NCI-H146 (cell line): ENCODE results near the gene BACE1.
"Not testable (repeated sequence)": the region's sequence is repeated elsewhere in the genome, so short reads cannot be mapped to it uniquely, and the experiment has no call there.

Experiments
- DNase-seq: peaks from one replicate; lab custom pipeline; 2025; lab: John Stamatoyannopoulos, UW

The BACE1 gene

DNA sequence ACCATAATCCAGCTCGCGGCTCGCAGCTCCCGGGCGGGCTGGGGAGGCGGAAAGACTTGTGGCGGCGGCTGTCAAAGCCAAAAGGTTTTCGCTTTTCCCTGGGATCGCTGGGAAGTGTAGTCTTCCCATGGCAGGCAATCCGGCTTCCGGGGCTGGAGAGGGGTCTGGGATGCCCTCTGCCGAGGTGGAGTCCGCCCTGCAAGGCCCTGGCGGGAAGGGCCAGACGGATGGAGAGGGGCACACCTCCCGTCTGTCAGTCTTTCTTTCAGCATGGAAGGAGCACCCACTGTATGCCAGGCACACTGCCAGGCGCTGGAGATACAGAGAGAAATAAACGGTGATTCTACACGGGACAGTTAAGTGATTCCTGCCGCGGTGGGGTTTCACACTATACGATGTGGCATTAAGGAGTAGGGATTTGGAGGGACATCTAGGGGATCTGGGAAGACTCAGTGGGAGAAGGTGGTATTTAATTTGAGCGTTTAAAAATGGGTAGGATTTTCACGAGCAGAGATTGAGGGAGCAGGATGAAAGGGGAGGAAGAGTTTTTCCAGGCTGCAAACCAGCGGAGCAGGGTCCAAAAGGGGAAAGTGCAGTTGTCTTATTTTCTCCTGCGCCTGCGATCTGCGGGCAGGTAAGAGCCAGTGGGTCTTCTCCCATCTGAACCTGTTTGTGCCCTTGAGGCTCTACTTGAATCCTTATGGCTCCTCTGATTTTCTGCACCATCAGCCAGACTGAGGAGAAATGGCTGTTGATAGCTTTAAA is at the start of gene BACE1:
Gene BACE1, minus strand, starts transcription at position 60 of the 765 bp plus-strand sequence. CDS start 461 bp downstream, outside the sequence.
- DNase-seq, result peak; percentile 92

DNA sequence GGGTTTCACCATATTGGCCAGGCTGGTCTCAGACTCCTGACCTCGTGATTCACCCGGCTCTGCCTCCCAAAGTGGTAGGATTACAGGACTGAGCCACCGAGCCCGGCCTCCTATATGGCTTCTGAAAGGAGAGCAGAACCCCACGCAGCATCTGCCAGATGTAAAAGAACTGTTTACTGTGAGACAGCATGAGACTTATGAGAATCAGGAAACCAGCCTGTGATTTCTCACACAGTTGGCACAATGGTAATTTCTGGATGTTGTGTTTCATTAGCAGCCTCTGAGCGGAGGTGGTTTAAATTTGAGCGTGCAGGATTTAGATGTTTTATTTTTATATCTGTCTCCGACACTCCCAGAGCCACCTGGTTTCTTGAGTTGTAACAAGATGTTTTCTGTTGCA is 45.4 kb upstream of the BACE1 start:
- DNase-seq, result no peak

DNA sequence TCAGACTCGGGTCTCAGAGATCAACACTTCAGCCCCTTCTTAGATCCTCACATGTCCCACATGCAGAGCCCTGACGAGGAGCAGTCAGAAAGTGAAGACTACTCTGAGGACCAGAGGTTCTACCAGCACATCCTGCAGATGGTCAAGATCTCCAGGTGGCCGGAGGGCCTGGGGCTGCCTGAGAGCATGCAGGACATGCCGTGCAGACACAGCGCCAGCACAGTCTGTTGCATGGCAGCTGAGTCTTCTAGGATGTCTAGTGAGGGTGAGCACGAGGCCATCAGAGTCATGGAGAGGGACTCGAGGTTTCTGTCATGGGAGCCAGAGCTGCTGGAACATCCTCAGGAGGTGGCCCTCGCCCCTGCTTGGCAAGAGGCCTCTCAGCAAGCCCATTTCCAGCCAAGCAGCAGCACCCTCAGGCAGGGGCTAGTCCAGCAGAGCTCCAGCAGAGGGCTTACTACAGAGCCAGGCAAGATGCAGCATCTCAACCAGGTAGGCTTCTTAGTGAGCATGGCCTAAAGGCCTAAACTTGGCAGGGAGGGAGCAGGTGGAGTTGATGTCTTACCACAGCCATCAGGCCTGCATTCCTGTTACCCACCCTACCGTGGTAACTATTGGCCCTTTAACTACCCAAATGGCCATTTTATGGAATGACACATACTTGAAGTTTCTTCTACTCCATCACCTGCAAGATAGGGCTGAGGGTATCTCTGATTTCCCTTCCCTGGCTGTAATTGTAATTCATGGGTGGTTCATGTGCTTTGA is 40.3 kb upstream of the BACE1 start:
- DNase-seq, result no peak

DNA sequence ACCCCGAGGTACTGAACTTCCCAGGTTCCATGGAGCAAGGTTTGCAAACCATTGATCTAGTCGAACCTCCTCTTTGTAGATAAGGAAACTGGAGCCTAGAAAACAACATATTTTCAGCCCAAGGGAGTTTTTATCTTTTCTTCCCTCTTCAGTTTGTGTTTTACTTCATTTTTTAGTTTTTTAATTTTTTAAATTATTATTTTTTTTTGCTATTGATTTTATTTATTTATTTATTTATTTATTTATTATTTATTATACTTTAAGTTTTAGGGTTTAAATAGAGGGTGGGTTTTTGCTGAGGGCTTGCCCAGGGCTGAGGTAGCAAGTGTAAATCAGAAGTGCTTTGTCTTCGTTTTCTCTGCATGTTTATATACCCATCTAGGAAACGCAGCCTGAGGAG is 38.5 kb upstream of the BACE1 start:
- DNase-seq, result no peak

DNA sequence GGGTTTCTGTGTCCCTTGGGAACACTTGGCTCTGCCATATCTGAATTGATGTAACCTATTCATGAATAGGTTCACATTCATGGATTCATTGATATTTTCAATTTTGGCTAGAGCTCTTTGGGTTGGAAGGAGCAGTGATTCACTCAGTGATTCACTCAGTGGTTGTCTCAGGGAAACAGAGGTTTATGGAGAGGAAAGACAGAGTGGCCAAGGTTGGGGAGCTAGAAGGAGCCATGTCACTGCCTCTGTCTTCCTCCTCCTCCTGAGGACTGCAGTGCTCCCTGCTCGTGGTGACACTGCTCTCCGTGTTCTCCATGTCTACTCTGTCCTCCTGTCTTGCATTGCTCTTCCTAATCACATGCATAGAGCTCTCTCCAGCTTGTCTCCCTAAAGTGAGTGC is 29.0 kb upstream of the BACE1 start:
- no peak for DNase-seq

DNA sequence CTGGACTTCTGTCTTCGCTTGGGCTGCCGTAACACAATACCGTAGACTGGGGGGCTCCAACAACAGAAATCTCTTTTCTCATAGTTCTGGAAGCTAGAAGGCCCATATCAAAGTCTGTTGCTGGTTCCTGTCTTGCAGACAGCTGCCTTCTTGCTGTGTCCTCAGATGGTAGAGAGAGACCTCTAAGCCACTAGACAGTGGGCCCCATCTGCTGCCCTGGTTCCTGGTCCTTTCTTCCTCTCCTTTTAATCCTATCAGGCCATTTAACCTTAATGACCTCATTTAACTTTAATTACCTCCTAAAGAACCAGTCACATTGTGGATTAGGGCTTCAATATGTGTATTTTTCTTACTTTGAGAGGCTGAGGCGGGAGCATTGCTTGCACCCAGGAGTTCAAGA is 21.0 kb upstream of the BACE1 start:
- no peak for DNase-seq

DNA sequence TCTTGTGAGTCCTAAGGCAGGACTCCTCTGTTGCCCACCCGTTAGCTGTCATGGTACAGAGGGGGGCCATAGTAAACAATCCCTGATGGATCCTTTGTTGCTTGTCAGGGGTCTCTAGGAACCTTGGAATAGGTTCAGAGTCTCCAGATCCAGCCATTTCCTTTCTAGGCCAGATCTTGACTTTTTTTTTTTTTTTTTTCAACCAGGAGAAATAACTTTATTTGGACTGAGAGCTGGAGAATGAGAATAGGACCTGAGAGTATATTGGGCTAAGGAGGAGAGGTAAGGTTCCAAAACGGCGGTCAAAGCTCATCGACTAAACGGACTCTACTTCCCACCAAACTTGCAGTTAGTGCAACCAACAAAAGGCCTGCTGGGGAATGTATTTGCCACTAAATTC is 19.3 kb upstream of the BACE1 start:
- DNase-seq, result no peak

DNA sequence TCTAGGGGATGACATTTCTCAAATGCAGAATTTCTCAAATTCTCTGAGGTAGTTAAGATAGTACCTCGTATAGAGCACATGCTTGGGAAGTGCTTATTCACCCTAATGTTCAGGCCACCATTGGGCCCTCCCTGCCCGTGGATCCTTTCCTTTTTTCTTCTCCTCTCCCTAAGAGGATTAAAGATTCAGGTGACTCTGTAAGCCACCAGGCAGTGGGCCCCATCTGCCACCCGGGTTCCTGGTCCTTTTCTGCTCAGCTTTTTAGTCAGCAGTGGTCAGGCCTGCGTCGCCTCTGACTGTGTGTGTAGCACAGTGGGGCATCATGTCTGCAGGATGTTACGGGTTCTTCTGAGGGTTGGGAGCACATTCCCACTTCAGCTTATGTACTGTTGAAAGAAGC is 18.8 kb upstream of the BACE1 start:
- DNase-seq, result no peak

DNA sequence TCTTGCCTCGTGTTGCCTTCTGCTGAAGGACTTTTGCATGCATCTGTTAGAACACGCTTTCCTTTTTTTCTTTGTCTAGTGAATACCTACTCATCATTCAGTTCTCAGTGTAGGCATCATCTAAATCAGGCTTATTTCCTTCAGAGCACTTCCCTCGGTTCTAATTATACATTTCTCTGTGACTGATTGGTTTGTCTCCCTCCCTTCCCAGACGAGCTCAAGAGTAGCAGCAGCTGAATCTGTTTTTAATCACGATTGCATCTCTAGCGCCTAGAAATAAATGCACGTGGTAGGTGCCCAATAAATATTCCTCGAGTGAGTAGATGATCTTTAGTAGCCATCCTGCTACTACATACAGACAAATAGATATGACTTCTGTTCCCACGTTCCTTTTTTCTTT is 17.9 kb upstream of the BACE1 start:
- no peak for DNase-seq

DNA sequence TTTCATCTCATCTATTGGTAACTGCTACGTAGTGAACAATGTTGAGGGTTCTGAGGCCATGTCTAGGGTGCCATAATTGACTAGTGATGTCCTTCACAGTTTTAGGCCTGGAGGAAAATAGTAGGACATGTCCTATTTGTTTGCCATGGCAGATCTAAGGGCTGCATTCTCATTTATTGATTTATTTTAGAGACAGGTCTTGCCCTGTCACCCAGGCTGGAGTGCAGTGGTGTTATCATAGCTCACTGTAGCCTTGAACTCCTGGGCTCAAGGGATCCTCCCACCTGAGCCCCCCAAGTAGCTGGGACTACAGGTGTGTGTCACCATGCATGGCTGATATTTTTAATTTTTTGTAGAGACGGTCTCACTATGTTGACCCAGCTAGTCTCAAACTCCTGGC is 16.8 kb upstream of the BACE1 start:
- no peak for DNase-seq

DNA sequence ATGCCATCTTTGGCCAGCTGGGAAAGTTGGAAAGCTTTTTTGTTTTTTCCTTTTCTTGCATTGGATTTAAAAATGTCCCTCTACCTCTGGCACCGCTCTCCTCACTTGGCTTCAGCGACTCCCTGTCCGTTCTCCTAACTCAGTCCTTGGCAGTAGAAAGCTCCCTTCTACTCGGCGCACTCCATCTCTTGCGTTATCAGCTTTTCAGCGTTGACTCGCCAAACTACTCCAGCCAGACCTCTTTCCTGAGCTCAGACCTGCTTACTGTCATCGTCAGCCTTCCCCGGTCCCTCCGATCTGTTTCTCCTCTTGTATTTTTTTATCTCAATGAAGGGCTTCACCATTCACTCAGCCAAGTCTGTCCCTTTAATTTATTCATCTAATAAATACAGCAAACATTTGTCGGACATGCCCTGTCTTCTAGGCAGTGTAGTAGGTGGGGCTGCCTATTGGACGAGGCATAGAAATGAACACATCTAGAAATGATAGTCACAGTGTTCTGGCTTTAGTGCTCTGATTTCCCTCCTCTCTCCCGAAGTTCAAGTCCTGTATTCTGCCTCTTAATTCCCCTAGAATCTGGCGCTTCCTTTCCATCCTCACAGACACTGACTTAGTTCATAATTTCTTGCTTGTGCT is 12.4 kb upstream of the BACE1 start:
- peak; percentile 27 for DNase-seq

DNA sequence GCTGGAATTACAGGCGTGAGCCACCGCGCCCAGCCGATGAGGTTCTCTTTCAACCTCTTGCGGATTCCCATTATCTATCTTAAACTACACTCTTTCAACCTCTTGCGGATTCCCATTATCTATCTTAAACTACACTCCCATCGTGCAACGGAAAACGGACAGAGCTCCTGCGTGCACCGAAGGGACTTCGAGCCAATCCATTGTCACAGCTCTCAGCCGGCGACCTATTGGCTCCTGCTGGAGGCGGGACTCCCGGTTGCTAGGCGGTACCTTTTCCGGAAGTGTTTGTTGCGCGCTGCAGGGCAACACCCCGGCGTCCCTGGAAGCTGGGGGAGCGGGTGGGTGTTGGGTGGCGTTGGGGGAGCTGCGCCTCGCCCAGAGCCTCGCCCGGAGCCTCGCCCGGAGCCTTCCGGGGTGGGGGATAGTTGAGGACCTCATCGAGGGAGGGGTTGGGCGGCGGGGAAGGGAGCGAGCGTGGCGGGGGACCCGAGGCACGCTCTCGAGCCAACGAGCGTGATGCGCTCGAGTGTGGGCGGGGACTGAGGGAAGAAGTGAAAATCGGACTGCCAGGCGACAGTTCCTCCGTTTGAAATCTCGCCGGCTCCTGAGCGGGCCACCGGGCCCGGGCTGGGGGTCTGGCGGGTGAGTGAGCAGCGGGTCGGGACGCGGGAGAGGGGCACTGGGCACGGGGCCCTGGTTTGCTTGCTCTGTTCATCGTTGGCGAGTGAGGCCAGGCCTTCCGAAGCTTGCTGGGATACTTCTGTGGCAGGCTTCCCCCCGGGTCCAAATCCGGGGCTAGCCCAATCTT is 11.7 kb upstream of the BACE1 start, which contains the start of gene CEP164:
Gene CEP164, plus strand, starts transcription at position 288 of the 808 bp plus-strand sequence. CDS start 10,733 bp downstream, outside the sequence.
- peak; percentile 97 for DNase-seq

DNA sequence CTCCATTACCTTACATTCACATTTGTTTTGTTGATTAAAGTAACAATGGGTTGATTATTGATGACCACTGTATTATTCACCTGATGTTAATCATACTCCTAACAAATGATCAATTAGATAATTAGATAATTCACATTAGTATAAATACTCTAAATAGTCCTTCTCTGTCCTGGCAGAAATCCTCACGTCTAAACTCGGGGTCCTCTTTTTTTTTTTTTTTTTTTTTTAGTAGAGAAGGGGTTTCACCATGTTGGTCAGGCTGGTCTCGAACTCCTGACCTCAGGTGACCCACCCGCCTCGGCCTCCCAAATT is 11.2 kb upstream of the BACE1 start:
- not testable (repeated sequence) for DNase-seq

DNA sequence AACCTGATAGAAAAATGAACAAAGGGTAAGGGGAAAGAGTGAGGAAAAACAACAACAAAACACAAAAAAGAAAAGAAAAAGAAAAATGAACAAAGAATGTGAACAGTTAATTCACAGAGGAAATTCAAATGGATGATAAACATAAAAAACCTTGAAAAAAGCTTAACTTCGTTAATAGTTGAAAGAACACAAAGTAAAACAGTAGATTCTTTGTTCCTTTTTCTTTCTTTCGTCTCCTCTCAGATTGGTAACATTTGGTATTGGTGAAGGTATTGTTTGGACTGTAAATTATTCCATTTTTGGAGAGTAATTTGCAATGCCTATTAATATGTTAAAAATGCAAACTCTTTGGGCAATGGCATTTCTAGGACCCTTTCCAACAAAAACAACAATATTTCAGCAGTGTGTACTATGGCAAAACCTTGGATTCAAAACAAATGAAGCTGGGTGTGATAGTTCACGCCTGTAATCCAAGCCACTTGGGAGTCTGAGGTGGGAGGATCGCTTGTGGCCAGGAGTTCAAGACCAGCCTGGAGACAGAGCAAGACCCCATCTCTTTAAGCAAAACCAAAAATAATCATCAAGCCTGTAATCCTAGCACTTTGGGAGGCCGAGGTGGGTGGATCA is 3.3 kb upstream of the BACE1 start:
- no peak for DNase-seq

DNA sequence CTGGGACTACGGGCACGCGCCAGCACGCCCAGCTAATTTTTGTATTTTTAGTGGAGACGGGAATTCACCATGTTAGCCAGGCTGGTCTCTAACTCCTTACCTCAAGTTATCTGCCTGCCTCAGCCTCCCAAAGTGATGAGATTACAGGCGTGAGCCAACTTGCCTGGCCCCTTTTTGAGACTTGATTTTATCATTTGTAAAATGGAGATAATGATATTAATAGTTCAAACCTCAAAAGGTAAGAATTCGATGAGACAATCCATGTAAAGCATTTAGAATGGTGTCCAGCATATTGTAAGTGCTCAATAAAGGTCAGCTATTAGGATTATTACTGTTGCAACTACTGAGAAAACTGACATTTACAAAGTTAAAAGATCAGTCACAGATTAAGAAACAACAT is 2.7 kb upstream of the BACE1 start:
- DNase-seq, result no peak

DNA sequence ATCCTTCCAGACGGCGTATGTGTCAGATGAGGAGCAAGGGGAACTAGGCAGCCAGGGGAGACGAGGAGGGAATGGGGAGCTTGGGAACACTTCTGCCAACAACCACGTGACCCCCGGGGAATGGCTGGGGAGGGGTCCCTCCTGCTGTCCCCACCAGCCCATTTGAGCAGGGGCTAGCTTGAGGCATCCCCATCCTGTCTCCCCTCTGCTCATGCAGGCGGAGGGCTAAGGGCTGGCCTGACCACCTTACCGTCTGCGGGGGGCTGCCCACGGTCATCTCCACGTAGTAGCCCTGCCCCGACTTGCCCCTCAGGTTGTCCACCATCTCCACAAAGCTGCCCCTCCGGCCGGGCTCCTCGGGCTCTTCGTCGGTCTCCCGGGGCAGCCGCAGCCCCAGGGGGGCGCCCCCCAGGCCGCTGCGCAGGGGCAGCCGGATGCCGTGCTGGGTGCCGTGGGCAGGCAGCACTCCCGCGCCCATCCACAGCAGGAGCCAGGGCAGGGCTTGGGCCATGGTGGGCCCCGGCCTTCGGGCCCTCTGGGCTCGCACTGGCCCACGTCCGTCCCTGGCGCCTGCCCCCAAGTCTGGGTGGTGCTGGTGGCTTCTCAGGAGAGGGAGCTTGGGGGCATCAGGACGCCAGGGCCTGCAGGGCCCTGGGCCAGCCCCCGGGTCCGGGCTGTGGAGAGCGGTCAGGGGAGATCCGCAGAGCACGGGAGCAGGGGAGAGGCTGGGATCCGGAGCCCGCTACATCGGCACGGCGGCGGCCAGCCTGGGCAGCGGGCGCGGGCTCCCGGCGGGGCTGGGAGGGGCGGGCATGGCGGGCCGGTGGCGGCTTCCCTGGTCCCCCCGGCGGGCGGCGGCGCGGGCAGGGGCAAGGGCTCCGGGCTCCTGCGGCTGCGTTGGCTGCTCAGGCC is 515 bp downstream of the BACE1 start:
- peak; percentile 51 for DNase-seq

DNA sequence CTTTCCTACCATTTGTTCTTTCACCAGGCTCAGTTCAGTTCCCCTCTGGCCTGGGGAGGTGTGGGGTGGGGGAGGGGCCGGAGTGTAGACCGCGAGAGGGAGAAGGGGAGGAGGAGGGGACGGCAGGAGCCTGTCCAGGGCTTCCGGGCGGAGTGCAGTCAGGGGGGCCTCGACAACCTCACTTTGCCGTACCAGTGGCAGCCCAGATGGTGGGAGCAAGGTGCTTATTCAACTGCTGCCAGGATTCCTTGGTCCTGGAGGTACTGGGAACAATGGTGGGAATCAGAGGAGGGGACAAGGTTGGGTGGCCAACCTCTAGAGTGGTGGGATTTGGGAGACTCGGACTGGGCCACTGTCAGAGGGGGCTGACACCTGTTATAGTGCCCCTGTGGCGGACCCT is 1.2 kb downstream of the BACE1 start:
- DNase-seq, result no peak

DNA sequence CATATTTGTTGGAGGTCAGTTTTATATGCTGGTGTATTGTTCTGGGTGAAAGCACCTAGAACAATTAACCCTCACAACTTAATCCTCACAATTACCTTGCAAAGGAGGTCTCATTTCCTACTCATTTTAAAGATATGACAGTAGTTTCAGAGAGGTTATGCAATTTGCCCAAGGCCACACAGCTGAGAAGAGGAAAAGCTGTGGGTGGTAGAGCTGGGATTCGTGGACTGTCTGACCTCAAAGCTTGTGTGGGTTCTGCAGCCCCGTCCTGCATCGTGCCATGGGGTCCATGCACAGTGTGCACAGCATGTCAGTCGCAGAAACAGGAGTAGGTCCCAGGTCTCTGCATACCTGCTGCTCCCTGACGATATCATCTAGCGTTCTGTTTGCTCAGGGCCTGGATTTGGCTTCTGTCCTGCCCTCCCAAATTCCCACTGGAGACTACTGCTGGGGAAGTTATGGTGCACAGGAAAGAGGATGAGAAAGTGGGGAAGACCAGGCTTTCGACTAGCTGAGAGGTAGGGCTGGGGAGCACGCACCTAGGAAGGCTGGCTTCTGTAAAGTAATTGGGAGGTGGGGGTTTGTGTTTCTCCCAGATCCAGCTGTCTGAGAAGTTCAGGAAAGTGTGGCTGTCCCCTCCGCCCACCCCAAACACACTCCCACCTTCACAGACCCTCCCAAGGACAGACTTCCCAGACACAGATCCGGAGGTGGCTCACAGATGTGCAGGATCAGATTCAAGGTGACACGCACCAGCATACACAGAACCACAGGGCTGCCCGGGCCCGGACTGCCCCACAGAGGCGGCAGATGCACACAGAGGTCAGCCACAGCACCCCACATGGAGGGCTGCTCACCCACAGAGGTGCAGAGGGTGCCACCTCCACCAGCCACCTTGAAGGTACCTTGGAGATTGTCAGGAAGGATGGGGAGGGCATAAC is 2.0 kb downstream of the BACE1 start:
- no peak for DNase-seq

DNA sequence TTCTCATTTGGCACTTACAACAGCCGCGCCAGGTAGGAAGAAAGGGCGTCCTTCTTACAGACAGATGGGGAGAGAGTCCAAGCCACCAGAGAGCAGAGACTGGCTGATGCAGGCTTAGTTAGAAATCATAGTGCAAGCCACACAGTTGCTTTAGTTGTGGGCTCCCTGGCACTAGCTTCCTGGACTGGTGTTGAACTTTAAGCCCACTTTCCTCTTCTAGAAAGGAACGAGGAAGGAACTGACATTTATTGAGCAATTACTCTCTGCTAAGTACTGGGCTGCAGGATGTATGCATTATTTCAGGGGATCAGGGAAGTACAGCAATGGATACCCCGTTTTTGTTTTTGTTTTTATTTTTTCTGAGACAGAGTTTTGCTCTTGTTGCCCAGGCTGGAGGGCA is 3.0 kb downstream of the BACE1 start:
- DNase-seq, result no peak

DNA sequence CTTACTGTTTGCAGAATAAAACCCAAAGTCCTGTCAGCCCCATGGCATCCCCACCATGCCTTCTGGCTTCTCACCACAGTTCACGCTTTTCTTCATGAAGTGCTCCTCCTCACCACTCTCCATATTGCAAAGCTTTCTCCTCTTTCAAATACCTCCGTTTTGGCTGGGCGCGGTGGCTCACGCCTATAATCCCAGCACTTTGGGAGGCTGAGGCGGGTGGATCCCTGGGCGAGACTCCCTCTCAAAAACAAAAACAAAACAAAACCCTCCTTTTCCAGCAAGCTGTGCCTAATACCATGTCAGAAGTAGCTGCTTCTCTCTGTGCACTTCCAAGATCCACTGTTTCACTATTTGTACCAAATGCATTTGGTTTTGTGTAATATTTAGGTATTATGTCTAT is 6.7 kb downstream of the BACE1 start:
- DNase-seq, result no peak
